Testis (tissue), 2 donors: Measurements from ENCODE around the gene ZNF296.

Experiments used
- POLR2A ChIP-seq: fragments of 450-650 bp; IDR thresholded peaks from one replicate; pipeline ENCODE4 v1.6.1; 2017; ENCODE audit warnings: antibody characterized with exemption, mild to moderate bottlenecking, moderate library complexity
- TF ChIP-seq, protein P1 (sequence below), 3 experiments: fragments of 450-650 bp in 2 of 3; fragments of 200-600 bp in 1 of 3; sonication (generic) in 1 of 3; IDR thresholded peaks; one replicate each; pipeline ENCODE4 v1.5.1; 2016 to 2019; ENCODE audit warnings: antibody characterized with exemption in 3 of 3, mild to moderate bottlenecking in 2 of 3, moderate library complexity in 1 of 3

DNA sequence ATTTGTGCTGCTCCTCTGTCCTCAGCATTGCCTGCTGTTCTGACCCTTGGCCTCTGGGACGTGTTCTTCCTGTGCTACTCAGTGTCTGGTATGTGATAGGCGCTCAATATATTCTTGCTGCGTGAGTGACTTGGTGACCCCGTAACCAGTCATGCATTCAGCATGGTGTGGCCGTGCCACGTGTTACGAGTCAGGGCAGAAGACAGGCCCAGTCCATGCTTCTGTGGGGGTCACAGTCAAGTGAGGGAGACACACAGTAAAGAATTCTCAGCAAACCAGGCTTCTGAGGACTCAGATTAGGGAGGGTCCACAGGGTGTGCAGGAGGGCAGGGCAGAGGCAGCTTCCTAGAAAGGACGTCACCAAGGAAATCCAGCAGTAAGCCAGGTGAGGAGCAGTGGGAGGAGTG, 24.6 kb upstream of the ZNF296 start:
- TF ChIP-seq, protein P1, sequence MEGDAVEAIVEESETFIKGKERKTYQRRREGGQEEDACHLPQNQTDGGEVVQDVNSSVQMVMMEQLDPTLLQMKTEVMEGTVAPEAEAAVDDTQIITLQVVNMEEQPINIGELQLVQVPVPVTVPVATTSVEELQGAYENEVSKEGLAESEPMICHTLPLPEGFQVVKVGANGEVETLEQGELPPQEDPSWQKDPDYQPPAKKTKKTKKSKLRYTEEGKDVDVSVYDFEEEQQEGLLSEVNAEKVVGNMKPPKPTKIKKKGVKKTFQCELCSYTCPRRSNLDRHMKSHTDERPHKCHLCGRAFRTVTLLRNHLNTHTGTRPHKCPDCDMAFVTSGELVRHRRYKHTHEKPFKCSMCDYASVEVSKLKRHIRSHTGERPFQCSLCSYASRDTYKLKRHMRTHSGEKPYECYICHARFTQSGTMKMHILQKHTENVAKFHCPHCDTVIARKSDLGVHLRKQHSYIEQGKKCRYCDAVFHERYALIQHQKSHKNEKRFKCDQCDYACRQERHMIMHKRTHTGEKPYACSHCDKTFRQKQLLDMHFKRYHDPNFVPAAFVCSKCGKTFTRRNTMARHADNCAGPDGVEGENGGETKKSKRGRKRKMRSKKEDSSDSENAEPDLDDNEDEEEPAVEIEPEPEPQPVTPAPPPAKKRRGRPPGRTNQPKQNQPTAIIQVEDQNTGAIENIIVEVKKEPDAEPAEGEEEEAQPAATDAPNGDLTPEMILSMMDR (IDR thresholded peaks at IDR 0.05), result no peak
- TF ChIP-seq POLR2A, result no peak
